KBM-7 (cell line): ENCODE results near the gene PLXNB2.
A peak's percentile ranks its signal among the peaks of the same experiment; 100 is the strongest.

Source experiments
- DNase-seq: peaks from one replicate; pipeline ENCODE4 v3.0.0-alpha.2; 2015
- in situ Hi-C: fragments of 300-500 bp; cut with MboI; formaldehyde crosslinking; loops from 2 replicates; pipeline ENCODE4 v1.14.3; 2020; ENCODE audit warnings: low sequenced_read_pairs, low pct_unique_long_range_greater_than_20kb, mixed read lengths

Gene PLXNB2

DNA sequence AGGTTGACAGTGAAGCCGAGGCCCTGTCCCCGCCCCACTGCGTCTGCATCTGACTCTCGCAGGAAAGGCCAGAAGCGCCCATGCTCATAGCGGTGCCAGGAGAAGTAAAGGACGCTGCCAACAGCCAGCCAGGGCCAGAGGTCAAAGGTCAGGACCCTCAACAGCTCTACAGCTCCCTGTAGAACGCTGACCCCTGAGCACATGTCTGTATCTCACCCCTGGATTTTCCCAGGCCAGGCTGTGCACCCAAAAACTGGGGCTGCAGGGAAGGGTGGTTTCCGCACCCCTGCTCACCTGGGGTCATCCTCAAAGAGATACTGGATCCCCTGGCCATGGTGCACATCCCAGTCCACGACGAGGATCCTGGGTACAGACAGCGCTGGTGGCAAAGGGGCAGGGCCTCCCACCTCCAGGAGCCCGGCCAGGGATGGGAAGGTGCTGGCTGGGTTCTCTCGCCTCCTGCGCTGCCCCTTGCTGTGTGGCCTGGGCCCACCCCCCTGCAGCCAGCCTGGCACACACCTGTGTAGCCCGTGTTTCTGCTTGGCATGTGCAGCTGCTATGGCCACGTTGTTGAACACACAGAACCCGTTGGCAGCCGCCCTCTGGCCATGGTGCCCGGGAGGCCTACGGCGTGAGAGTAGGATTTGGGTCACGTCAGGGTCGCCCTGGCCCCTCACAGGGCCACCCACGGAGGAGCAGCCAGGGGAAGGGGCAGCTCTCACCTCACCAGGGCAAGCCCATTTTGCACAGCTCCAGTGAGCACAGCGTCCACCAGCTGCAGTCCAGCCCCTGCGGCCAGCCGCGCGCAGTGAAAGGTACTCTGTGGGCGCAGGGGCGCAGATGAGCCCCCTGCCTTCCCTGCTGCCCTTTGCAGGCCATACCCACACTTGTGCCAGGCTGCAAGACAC lies 57.9 kb downstream of the PLXNB2 start:
- DNase-seq = no peak
- in situ Hi-C loops = no loop called here

DNA sequence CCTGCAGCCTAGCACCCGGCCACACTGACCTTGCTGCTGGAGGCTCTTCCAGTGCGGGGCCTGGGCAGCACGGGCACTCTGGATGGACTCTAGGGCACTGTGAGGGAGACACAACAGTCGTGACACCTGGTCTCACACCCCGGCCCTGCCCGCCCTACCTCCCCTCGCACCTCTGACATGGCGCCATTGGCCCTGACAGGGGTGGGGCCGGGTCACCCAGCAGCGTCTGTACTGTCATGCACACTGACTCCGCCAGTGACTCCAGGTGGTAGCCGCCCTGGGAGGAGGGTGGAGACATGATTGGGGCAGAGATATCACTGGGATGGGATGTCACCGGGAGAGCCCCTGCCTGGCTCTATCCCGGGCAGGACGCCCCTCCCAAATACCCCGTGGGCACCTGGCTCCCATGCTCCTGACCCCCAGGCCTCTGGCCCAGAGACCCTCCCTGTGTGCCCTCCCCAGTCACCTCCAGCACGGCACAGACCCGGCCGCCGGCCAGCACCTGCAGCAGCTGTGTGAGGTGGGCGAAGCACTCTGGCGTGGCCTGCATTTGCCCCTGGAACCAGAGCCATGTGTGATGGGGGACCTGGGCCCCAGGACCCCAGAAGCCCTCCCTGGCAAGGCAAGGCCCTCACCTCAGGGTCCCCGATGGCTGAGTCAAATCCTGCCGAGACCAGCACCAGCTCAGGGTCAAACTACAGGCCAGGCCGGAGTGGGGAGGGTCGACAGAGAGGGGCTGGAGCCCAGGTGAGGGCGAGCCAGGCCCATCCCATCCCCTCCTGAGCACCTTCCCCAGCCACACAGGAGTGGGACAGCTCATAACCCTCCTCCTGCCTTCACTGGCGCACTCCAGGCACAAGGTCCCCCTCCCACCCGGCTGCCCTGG lies 59.0 kb downstream of the PLXNB2 start:
- in situ Hi-C loops = no loop called here
- no peak for DNase-seq

GRCh38 chr22:50247748-50248147 lies 59.7 kb downstream of the PLXNB2 start:
- DNase-seq = no peak
- in situ Hi-C loops = no loop called here

- DNase-seq = no peak
Measured at GRCh38 chr22:50246242-50247175, 60.9 kb downstream of the PLXNB2 start.

GRCh38 chr22:50245214-50246072 lies 62.0 kb downstream of the PLXNB2 start:
- in situ Hi-C loops = no loop called here
- DNase-seq = no peak

More at GRCh38 chr22:50246242-50247175, 60.9 kb downstream of the PLXNB2 start:
- in situ Hi-C loops = no loop called here

GRCh38 chr22:50244420-50245213 lies 62.8 kb downstream of the PLXNB2 start, which contains the start of gene TUBGCP6:
TSS of gene TUBGCP6 (minus strand) at chr22:50245023. CDS start at chr22:50244459, 564 bp downstream.
- DNase-seq = peak; percentile 91
- in situ Hi-C loops = no loop called here

GRCh38 chr22:50243685-50244419 lies 63.6 kb downstream of the PLXNB2 start:
- no peak for DNase-seq

GRCh38 chr22:50242406-50242949 lies 65.0 kb downstream of the PLXNB2 start:
- DNase-seq = no peak
- in situ Hi-C loops = no loop called here

More at GRCh38 chr22:50243685-50244419, 63.6 kb downstream of the PLXNB2 start:
- in situ Hi-C loops = no loop called here

DNA sequence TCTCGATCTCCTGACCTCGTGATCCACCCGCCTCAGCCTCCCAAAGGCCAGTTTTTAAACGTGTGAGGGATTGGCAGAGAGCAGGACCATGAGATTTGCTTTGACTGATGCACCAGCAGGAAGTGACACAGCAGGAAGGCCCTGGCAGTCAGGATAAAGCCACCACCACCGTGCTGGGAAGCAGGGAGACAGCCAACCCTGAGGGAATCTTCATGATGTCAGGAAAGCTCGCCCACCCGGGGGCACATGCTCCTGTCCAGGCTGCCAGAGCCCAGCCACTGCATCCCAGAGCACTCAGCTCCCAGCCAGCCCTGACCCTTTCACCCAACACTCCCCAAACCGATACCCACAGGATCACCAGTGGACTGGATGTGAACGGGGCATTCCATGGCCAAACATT lies 68.7 kb downstream of the PLXNB2 start:
- DNase-seq = no peak
- in situ Hi-C loops = no loop called here

GRCh38 chr22:50236731-50237409 lies 70.6 kb downstream of the PLXNB2 start:
- in situ Hi-C loops = no loop called here

GRCh38 chr22:50233223-50233622 lies 74.2 kb downstream of the PLXNB2 start:
- no peak for DNase-seq
- in situ Hi-C loops = no loop called here

More at GRCh38 chr22:50236731-50237409, 70.6 kb downstream of the PLXNB2 start:
- peak; percentile 70 for DNase-seq

DNA sequence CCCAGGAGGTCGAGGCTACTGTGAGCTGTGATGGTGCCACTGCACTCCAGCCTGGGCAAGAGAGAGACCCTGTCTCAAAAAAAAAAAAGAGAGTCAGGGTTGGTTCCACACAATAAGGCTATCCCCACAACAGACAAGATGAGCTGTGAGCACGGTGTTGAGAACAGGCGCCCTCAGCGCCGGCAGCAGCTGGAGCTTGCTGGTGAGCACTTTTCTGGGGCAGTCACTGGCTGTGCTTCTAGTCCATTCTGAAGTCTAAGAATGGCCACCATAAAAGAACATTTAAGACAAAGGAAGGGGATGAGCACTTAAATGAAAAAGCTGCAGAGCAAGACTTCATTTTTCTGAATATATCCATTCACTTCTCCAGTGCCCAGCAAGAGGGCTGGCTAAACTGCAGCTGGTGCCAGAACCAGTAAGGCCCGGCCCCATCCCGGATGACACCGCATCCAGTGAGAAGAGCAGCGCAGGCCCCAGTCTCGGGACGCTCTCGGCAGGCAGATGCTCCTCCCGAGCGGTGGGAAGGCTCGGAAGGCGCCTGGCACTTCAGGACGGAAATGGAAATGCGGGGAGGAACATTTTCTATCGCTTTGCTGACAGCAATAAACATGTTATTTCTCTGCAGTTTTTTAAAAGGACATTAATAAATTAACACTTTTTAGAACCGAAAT lies 74.8 kb downstream of the PLXNB2 start:
- in situ Hi-C loops = no loop called here
- DNase-seq = no peak

DNA sequence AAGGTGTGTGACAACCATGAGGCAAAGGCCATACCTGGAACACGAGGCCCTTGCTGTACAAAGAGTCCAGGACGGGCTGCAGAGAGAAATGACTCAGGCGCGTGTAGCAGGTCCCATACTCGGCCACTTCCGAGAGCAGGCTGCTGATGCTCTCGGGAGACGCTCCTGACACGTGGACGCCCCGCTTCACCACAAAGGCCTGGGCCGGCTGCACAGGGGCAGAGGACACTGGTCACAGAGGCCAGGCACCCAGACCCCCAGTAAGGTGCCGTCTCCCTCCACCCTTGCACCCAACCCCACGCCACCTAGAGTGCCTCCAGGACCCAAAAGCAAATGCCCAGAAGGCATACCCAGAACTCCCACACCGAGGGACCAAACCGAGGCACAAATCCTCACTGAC lies 78.1 kb downstream of the PLXNB2 start:
- no peak for DNase-seq
- in situ Hi-C loops = no loop called here

DNA sequence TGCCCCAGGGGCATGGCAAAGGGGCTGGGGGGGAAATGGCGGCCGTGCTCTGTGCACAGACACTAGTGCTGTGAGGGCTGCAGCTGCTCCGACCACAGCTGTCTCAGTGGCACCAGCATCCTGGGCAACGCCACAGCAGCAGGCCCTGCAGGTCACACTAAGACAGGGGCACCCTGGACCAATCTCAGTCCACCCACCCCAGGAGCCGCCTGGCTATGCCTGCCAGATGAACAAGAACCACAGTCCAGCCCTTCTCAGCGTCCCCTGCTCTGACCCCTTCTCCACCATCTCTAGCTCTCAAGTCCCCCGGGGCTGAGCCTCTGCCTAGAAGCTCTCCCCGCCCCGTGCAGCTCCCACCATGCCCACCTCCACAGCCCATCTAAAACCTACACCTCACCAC lies 79.1 kb downstream of the PLXNB2 start:
- no peak for DNase-seq
- in situ Hi-C loops = no loop called here

GRCh38 chr22:50227579-50228215 lies 79.7 kb downstream of the PLXNB2 start:
- in situ Hi-C loops = no loop called here
- DNase-seq = no peak
